ENCODE data around the gene GJA3.
A peak's percentile ranks its signal among the peaks of the same experiment; 100 is the strongest.

Gene GJA3

DNA sequence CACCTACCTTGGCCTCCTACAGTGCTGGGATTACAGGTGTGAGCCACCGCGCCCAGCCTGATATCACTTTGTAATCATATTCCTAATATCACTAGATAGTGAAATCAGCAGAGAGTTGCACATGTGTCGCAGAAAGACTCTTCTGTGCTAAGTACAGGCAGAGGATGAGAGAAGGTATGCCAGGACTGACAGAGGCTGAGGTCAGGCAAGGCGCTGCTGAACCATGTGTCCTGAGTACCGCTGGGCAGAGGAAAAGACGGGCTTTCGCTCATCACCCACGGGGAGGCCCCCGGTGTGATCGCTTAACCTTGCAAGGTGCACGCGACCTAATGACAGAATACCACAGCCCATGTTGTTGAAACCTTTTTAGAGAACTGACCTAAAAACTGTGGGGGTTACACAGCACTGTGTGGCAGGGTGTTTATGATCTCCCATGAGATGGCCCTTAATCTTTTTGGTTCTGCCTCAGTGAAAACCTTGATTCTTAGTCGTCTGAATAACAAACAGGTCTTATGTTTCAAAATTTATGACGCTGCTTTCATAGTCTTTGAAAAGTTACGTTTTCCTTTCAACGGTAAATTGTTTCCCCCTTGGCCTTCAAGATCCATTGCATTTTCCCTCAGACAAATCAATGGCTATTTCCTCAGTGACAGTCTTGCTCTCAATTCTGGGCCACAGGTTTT lies 12.2 kb downstream of the GJA3 start:
- no peak for DNase-seq

DNA sequence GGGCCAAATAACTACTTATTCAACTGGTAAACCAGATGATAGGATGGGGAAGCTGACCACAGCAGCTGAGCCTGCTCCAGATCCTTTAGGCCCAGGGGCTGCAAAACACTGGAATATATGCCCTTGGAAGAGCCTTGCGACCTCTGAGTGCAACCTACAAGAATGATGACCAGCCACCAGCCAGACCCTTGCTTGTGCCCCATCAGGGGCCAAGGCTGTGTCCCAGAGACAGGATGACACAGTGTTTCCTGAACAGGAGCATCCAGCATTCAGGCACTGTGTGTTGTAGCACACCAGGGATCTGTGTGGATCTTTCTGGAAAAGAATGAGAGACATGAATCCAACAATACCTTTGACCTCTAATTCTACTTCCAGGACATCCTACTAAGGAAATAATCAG lies 14.5 kb downstream of the GJA3 start:
- DNase-seq, result no peak

DNA sequence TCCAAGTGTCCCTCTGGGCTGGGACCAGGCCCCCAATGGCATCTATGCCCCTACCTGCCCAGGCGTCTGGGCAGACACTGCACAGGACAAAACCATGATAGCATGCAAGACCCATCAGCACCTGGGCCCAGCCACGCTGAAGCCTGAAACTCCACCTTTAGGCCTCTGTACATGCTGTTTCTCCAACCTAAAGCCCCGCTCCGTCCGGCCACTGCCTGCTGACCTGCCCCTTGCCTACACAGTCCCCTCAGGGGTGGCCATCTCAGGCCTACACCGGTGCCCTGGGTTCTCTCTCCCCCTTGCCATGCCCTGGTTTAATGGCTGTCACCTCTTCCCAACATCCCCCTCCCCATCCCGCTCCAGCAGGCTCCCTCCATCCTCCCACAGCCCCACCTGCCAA lies 15.3 kb downstream of the GJA3 start:
- no peak for DNase-seq

DNA sequence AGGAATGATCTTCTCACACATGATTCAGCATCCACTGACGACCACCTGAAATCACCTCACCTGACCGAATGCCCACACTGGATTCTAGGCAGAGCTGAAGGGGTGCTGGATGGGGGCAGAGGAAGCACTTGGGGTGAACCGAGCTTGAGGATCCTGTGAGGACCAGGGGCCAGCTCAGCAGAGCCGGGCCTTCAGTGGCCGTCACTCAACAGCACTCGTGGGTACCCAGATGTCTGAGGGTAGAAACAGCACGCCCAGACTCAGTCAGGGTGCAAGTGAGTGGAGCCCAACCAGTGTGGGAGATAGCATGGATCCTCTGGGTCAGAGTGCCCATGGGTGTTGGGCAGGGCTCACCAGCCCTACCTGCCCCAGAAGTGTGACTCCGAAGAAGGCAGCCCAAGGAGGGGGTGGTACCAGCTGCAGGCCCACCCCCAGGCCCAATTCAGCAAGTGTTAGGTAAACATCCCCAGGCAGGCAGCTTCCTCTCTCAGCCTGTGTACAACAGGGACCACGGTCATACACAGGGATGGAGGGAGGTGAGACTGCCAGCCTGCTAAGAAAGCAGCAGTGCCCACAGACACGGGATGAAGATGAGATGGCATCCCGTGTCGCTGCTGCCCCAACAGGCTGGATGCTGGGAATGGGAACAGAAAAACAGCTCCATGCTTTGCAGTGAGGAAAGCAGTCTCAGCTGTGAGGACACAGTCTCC lies 16.6 kb downstream of the GJA3 start:
- DNase-seq, result no peak

DNA sequence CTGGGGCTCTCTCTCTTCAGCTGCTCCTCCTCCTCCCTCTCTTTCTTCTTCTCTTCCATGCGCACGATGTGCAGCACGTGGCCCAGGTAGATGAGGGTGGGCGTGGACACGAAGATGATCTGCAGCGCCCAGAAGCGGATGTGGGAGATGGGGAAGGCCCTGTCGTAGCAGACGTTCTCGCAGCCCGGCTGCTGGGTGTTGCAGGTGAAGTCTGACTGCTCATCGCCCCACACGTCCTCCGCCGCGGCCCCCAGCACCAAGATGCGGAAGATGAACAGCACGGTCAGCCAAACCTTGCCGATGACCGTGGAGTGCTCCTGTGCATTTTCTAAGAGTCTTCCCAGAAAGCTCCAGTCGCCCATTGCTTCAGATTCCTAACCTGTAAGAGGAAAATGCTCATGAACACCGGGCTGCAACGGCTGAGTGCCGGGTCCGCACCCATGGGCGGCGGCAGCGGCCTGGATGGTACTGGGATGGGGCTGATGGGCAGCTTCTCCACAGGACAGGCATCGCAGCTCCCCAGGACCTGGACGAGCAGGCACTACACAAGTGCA lies 17.8 kb downstream of the GJA3 start:
- DNase-seq, result no peak

DNA sequence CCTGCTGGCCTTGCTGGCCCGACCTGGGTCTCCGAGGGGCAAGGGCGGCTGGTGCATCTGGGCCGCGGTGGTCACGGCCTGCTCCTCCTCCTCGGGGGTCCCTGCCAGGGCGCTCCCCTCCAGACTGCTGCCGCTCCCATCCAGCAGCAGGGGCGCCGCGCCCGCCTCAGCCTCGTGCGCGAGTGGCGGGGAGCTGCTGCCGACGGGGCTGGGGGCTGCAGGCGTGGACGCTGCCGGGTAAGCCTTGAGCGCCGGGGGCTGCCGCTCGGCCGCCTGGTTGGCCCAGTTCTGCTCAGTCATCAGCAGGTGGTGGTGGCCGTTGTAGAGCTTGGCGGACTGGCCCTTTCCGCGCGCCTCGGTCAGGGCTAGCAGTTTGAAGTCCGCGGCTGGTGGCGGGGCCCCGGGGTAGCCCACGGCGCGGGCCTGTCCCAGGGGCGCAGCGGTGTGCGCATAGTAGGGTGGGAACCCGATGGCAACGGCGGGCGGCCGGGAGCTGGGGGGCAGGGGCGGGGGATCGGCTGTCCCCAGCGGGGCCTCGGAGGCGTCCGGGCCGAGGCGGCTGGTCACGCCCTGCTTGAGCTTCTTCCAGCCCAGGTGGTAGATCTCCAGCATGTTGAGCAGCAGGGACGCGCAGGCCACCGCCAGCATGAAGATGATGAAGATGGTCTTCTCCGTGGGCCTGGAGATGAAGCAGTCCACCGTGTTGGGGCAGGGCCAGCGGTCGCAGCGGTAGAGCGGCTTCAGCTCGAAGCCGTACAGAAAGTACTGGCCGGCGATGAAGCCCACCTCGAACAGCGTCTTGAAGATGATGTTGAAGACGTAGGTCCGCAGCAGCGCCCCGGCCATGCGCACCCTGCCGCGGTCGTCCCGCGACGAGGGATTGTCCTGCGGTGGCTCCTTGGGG lies 18.6 kb downstream of the GJA3 start:
- no peak for DNase-seq

DNA sequence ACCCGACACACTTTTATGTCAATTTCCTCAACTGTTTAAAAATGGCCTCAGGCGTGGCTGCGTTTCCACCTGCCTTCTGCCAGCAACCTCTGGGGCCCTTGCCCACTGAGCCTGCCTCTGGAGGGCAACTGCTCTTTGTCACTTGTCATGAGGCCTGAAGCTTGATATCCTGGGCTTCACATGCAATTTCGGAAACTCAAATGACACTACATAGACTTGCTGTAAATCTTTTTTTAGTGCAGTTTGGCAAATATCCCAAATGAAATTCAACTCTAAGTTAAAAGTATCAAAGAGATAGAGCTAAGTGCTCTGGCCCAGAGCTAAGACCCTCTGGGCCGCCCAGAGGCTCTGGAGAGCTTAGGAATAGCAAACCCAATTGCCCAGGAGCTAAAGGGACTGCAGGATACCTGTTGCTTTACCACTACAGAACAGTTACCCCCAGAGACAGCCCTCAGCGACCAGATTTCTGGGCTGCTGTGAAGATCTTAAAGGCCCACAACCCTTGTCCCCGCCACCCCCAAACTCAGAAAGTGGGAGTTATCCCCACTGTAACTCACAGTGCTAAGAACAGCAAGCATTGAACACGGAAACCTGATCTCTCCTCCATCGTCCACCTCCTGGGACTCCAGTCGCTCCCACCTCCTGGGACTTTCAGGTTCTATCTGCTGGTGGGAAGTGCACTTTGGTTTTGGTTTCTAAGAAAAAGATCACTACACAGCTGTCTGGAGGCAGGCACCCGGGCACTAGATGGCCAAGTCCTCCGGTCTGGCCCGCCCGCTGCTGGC lies 19.4 kb downstream of the GJA3 start:
- no peak for DNase-seq

DNA sequence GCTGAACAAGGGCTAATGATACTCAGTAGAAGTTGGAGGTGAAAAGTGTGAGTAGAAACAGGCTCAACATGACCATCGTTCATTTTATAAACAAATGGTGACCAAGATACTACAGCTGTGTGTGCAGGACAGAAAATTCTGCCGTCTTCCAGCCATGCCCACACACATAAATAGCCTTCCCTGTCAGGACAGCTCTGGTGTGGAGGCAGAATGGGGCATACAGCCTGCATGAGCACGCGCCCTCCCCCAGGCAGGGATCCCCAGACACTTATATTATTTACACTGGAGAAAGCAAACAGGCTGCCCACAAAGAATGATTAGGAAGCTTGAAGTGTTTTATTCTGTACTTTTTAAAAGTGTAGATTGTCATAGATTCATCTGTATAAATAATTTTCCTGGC lies 20.4 kb downstream of the GJA3 start:
- no peak for DNase-seq

DNA sequence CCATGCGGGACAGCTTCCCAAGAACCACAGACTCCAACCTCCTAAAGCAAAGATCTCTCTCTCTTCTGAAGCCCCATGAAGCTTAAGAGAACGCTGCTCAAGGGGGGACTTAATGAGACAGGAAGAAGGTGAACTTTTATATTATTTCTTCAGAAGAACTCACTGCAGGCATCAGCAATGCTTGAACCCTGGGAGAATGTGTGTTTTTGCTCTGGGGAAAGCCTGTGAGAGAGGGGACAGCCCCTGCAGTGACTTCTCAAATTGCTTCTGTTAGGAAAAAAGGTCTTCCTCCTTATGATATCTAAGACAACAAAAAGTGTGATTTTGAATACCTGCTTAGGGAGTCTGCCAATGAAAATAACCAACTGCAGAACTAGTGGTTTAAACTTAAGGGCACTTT lies 23.0 kb downstream of the GJA3 start:
- DNase-seq, result no peak

DNA sequence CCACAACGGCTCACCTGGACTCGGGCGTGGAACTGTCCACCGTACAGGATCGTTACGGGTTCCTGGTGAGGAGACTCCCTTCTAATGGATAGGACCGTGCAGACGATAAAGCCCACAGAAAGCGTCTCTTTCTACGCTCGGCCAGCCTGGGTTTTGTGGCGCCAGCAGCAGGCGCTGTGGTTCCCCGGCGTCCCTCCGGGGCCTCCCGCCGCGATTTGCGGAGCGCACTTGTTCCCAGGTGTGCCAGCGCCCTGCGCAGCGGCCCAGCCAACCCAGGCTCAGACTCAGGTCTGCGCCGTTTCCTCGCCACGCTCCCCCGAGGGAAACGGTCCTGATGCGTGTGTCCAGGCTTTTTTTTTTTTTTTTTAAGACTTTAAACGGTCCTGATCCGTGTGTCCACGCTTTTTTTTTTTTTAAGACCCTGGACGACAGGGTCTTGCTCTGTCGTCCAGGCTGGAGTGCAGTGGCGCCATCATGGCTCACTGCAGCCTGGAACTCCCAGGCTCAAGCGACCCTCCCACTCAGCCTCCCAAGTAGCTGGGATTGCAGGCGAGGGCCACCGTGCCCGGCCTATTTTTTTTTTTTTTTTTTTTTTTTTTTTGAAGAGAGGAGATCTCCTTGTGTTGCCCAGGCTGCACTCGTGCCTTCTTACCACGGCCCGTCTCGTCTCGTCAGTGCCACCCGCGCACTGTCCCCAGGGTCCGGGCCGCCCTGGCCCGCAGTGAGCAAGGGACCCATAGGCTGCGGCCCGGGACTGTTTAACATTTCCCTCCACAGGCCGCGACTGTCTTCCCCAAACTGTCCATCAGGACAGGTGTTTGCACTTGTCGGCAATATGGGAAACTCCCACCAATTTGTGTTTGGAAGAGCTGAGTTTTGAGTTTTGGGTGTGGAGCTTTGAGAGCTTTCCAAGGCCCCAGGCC lies 23.8 kb downstream of the GJA3 start:
- DNase-seq, result peak; percentile 55

DNA sequence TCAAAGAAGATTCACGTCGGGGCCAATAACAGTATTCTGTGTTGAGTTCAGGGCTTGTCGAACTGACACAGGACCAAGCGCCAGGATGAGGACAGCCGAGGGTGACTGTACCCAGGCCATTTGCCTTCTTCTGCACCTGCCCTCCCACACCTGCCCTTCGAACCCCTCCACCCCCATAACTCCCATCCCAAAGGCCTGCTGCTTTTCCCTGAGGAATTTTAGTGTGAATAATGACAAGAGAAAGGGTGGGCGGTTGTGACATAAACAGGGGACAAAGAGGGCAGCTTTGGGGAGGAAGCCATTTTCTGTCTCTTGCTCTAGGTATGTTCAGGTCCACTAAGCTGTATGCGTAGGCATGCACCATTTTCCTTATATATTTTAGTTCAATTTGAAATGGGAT lies 26.1 kb downstream of the GJA3 start:
- no peak for DNase-seq

DNA sequence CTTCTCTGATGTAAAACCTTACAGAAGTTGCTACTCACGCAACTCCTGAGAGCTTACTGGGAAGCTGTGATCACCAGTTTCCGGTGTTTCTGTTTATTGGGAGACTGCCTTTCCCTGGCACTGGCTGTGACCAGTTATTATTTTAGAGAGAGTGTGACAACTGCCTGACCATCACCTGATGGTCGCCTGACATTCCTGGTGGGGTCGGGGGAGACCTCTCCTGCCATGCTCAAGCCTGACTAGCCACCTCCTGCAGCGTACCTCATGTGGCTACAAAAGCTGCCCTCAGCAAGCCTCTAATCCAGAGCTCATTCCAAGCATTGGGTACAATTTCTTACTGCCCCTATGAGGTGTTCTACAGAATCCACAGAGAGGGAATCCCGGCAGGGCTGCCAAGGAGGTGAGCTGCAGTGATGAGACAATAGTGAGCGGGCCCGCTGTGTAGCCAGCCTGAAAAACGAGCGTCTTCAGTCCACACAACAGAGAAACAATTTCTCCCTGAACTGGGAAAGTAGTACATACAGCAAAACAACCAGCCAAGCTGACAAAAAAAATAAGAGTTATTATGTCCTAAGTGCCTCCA lies 28.7 kb downstream of the GJA3 start:
- DNase-seq, result no peak

DNA sequence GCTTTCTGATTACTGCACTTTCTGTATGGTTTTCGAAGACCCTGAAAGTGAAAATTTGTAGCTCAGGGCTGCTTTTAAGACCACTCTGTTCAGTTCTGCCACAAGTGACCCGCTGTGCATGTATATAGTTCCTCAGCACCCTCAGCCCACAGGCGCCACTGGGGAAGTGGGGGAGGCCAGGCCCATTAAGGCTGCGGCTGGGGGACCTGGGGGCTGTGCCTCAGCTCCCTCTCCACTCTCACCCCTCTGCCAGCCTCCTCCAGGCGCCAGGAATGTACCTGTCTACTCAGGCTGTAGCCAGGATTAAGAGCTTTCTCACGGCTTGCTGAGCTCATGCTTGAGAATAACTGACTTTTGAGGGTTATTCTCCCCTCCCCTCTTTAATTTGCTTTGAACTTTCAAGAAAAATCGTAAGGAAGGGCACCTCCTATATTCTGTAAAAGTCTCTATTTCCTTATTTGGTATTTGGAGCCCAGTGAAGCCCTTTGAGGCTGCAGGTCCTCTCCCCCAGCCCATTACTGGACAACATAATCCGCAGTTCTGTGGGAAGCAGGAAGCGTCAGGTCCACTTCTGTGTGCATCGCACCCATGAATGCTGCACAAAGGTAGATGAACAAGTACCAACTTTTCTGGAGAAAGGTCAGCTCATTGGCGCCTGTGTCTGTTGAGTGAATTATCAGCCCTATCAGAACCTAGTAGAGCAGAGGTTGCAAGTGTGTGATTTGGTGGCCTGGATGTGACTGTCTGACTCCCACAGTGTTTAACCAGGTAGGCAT lies 29.6 kb downstream of the GJA3 start:
- no peak for DNase-seq

DNA sequence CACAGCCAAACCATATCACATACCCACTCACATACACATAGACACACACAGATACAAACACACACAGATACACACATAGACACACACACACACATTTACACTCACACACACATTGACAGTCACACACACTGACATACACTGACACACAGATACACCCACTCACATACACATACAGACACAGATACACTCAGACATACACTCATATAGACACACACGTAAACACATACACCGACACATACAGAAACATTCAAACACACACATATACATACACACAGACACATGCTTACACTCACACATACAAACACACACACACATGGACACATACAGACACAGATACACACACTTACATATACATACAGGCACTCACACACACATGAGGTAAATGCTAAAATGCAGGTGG lies 30.2 kb downstream of the GJA3 start:
- no peak for DNase-seq

DNA sequence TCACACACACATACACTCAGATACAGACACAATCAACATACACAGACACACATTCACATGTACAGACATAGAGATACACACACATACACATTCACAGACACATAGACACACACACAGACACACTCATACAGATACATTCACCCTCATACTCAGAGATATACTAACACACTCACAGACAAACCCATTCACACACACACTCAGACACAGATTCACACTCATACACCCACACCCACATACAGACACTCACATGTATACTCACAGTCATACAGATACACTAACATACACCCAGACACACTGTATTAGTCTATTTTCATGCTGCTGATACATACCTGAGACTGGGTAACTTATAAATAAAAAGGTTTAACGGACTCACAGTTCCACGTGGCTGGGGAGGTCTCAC lies 30.8 kb downstream of the GJA3 start:
- DNase-seq, result no peak

DNA sequence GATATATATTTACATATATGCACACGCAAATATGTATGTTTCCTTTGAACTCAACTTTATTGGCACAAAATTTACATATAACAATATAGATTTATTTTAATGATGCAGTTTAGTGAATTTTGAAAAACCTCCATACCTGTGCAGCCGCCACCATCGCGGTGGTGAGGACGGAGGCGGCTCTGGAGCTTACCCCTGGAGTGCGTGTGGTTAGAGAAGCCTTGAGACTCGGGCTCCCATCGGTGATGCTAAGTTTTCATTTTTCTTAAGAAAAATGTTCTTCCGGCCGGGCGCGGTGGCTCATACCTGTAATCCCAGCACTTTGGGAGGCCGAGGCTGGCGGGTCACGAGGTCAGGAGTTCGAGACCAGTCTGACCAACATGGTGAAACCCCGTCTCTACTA lies 31.8 kb downstream of the GJA3 start:
- DNase-seq, result no peak

DNA sequence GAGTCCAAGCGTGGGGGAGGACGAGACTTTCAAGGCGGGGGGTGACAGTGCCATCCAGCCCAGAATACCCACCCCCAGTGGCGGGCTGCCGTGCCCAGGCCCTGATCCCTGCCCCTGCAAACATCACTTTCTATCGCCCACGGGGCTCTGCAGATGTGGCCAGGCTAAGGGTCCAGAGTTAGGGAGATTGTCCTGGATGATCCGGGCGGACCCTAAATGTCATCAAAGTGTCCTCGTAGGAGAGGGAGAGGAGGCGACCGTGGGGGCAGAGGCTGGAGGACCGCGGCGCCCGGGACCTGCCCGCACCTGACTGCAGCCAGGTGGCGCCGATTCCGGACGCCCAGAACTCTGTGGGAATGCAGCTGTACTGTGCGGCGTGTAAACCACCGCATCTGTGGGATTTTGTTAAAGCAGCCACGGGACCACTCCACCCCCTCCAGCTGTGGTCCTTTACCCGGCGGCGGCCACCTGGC lies 32.4 kb downstream of the GJA3 start:
- DNase-seq, result no peak

DNA sequence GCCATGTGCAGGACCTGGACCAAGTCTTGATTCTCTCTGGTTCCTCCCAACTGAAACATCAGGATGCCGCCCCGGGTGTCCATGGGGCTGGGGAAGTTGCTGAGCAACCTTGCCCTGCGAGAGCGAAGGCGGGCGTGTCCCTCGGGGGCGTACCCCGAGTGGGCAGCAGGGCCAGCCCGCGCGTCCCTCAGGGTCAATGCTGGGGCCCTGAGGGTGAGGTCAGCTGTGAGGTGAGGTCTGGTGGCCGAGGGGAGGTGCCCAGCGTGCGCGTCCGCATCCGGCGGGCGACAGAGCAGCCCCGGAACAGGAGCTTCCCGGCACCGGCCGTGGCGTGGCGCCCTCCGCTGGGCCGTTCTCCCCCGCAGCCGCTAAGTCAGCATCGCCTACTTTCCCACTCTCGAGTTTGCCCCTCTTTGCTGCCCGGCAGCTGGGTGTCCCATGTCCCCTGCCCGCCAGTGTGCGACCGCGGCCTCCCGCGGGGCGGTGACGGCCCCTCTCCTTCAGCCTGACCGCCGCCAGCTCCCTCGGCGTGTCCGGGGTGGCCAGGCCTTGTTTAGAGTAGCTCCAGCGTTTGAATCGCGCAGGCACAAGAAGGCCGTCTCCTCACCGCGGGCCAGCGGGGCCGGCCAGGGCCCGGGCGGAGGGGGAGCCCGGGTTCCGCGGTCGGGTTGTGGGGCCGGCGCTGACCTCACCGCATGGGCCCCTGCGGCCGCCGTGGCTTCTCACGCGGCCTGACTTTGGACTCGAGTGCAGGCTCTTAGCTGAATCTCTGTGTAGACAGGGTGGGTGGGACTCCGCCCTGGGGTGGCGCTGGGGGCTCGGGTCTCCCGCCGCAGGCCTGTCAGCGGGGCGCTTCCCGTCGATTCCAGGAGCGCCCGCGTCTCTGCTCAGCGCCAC lies 33.0 kb downstream of the GJA3 start:
- DNase-seq, result peak; percentile 10

DNA sequence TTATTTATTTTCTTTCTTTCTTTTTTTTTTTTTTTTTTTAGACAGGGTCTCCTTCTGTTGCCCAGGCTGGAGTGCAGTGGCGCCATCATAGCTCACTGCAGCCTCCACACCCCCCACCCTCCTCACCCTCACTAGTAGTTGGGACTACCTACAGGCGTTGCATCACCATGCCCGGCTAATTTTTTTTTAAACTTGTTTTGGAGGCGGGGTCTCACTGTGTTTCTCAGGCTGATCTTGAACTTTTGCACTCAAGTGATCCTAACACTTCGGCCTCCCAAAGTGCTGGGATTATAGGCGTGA lies 33.6 kb downstream of the GJA3 start:
- no peak for DNase-seq
